HEK293T (cell line): ENCODE data around the gene GSTA5.
"Not testable (repeated sequence)": the region's sequence is repeated elsewhere in the genome, so short reads cannot be mapped to it uniquely, and the experiment has no call there.

Experiments used
- CTCF ChIA-PET: fragments of 350-600 bp; formaldehyde crosslinking; extraction: SDS; loops from one replicate; lab custom pipeline; 2021; ENCODE audit warnings: antibody characterized with exemption, inconsistent platforms; lab: Yijun Ruan, JAX
- POLR2A ChIA-PET: fragments of 350-600 bp; formaldehyde crosslinking; extraction: SDS; loops from one replicate; lab custom pipeline; 2020; ENCODE audit warnings: antibody characterized with exemption, inconsistent platforms; lab: Yijun Ruan, JAX
- DNase-seq: peaks from one replicate; pipeline ENCODE4 v3.0.0; 2012; ENCODE audit warnings: mixed read lengths; ENCODE audit errors: extremely low spot score
- ARNT ChIP-seq: fragments of 450-650 bp; IDR thresholded peaks from 2 replicates; pipeline ENCODE4 v1.6.1; 2017; ENCODE audit warnings: mild to moderate bottlenecking
- BHLHE40 ChIP-seq: fragments of 450-650 bp; IDR thresholded peaks from 2 replicates; pipeline ENCODE4 v1.6.1; 2016; ENCODE audit warnings: mild to moderate bottlenecking, moderate library complexity, borderline replicate concordance
- CTBP1 ChIP-seq: fragments of 450-650 bp; IDR thresholded peaks from 2 replicates; pipeline ENCODE4 v1.6.1; 2016; ENCODE audit warnings: borderline replicate concordance
- ELF4 ChIP-seq: fragments of 450-650 bp; IDR thresholded peaks from 2 replicates; pipeline ENCODE4 v1.6.1; 2017; ENCODE audit warnings: antibody characterized with exemption
- FOXA1 ChIP-seq: fragments of 450-650 bp; IDR thresholded peaks from 2 replicates; pipeline ENCODE4 v1.6.1; 2016; ENCODE audit warnings: mild to moderate bottlenecking
- FOXK2 ChIP-seq: fragments of 450-650 bp; IDR thresholded peaks from 2 replicates; pipeline ENCODE4 v1.6.1; 2016; ENCODE audit warnings: mild to moderate bottlenecking
- FOXM1 ChIP-seq: fragments of 450-650 bp; IDR thresholded peaks from 2 replicates; pipeline ENCODE4 v1.6.1; 2017; ENCODE audit warnings: mild to moderate bottlenecking, borderline replicate concordance
- HDGF ChIP-seq: fragments of 450-650 bp; IDR thresholded peaks from 2 replicates; pipeline ENCODE4 v1.6.1; 2017; ENCODE audit warnings: antibody characterized with exemption, borderline replicate concordance
- L3MBTL2 ChIP-seq: fragments of 450-650 bp; conservative IDR thresholded peaks from 2 replicates; pipeline ENCODE4 v1.6.1; 2016; ENCODE audit warnings: mild to moderate bottlenecking
- LEF1 ChIP-seq: fragments of 450-650 bp; IDR thresholded peaks from 2 replicates; pipeline ENCODE4 v1.6.1; 2017; ENCODE audit warnings: mild to moderate bottlenecking, borderline replicate concordance
- NFRKB ChIP-seq: fragments of 450-650 bp; IDR thresholded peaks from 2 replicates; pipeline ENCODE4 v1.6.1; 2016; ENCODE audit warnings: mild to moderate bottlenecking, moderate library complexity
- PKNOX1 ChIP-seq: fragments of 450-650 bp; IDR thresholded peaks from 2 replicates; pipeline ENCODE4 v1.6.1; 2016
- SP1 ChIP-seq: fragments of 450-650 bp; IDR thresholded peaks from 2 replicates; pipeline ENCODE4 v1.6.1; 2017
- SUZ12 ChIP-seq: fragments of 450-650 bp; IDR thresholded peaks from 2 replicates; pipeline ENCODE4 v1.6.1; 2016; ENCODE audit warnings: mild to moderate bottlenecking
- TARDBP ChIP-seq: fragments of 450-650 bp; IDR thresholded peaks from 2 replicates; pipeline ENCODE4 v1.6.1; 2016
- ZNF384 ChIP-seq: fragments of 450-650 bp; IDR thresholded peaks from 2 replicates; pipeline ENCODE4 v1.6.1; 2016

The GSTA5 gene

GRCh38 chr6:52839124-52840055 lies 1.2 kb downstream of the GSTA5 start:
- POLR2A ChIA-PET, result no interaction called here
- CTCF ChIA-PET, result no interaction called here
- TF ChIP-seq L3MBTL2 (peak; percentile 70), FOXA1 (no peak)
- DNase-seq, result peak; percentile 80

GRCh38 chr6:52834481-52834880 lies 6.1 kb downstream of the GSTA5 start:
- no peak for TF ChIP-seq SP1
- no peak for TF ChIP-seq ARNT
- no peak for TF ChIP-seq NFRKB
- no peak for TF ChIP-seq BHLHE40
- TF ChIP-seq FOXK2, result no peak
- no peak for TF ChIP-seq SUZ12
- TF ChIP-seq FOXA1, result no peak
- TF ChIP-seq HDGF, result no peak
- TF ChIP-seq ZNF384, result no peak
- TF ChIP-seq LEF1, result no peak
- no peak for TF ChIP-seq PKNOX1
- no peak for TF ChIP-seq CTBP1
- TF ChIP-seq L3MBTL2, result no peak
- no peak for TF ChIP-seq FOXM1
- TF ChIP-seq TARDBP, result no peak
- no peak for TF ChIP-seq ELF4
- DNase-seq, result no peak
- ChIA-PET POLR2A (no interaction called here), CTCF (no interaction called here)

- CTCF ChIA-PET, POLR2A ChIA-PET, DNase-seq: not testable (repeated sequence)
Observed at GRCh38 chr6:52830869-52831268, 9.7 kb downstream of the GSTA5 start.

- ChIA-PET CTCF (no interaction called here), POLR2A (no interaction called here)
Observed at GRCh38 chr6:52829046-52829817, 11.4 kb downstream of the GSTA5 start.

GRCh38 chr6:52828621-52829020 lies 12.0 kb downstream of the GSTA5 start:
- POLR2A ChIA-PET, DNase-seq, CTCF ChIA-PET: not testable (repeated sequence)

More at GRCh38 chr6:52829046-52829817, 11.4 kb downstream of the GSTA5 start:
- TF ChIP-seq BHLHE40 (no peak), HDGF (no peak), CTBP1 (no peak), FOXM1 (no peak), TARDBP (no peak), ARNT (no peak), NFRKB (no peak), L3MBTL2 (no peak), SUZ12 (no peak), ZNF384 (no peak), SP1 (no peak), ELF4 (no peak), FOXA1 (no peak), PKNOX1 (no peak), FOXK2 (no peak)
- DNase-seq, result no peak

- CTCF ChIA-PET, POLR2A ChIA-PET, DNase-seq: not testable (repeated sequence)
Observed at GRCh38 chr6:52827073-52827783, 13.4 kb downstream of the GSTA5 start.

GRCh38 chr6:52826513-52826912 lies 14.1 kb downstream of the GSTA5 start:
- POLR2A ChIA-PET, result no interaction called here
- CTCF ChIA-PET, result no interaction called here
- DNase-seq, result no peak
- TF ChIP-seq ARNT (no peak), CTBP1 (no peak), FOXK2 (no peak), SP1 (no peak), NFRKB (no peak), SUZ12 (no peak), BHLHE40 (no peak), ELF4 (no peak), FOXA1 (no peak), HDGF (no peak), L3MBTL2 (no peak), TARDBP (no peak)

- DNase-seq, CTCF ChIA-PET, POLR2A ChIA-PET: not testable (repeated sequence)
Observed at GRCh38 chr6:52825900-52826459, 14.6 kb downstream of the GSTA5 start.

- CTCF ChIA-PET, POLR2A ChIA-PET, DNase-seq: not testable (repeated sequence)
Observed at GRCh38 chr6:52825270-52825793, 15.3 kb downstream of the GSTA5 start.
